ENCODE results near the gene CAPN10. TPM values are rescaled to one million over a fixed set of nuclear protein-coding genes. Genes with fewer than 3 reads are reported as not detected.

CAPN10 gene
- total and polyA plus RNA-seq, 2 experiments from 2014 or later, result 10.0 to 29.5 TPM

DNA sequence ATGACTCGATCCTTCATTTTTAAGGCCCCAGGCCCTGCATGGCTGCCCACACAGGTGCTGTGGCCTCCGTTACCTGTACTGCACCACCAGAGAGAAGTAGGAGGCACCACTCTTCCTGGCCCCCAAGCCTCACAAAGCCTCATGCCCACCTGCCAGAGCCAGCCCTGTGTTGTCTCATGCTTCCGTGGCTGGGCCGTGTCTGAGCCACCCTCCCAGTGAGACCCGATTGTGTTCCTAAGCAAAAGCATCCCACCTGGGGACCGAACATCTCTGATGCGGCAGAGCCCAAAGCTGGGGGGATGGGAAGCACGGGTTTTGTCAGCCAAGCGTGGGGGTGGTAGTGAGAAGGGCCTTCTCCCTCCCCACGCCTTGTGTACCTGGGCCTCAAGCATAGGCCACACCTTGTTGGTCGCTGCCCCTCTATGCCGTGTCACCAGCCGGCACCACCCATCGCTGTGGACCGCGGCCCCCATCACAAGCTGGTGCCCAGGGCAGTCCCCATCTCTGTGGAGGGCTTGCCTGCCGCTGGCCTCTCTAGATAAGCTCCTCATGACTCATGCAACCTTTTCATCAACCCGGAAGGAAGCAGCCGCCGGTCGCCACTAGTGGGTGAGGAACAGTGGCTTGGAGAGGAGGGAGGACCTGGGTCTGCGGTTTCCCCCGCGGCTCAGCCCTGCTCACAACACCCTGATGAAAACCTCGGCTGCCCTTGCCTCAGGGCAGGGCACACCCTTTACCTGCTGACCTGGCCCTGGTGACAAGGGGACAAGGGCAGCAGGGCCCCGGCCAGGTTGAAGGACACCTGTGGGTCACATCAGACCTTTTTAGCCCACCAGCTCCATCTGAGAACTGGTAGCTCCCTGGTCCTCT lies 21.0 kb upstream of the CAPN10 start:
- Histone ChIP-seq H3K9me3 (ENCODE audit: low read depth) (no peaks in the 10 kb centered on the region), H3K27me3 (replicated peaks; ENCODE audit: insufficient read depth) (no peaks in the 10 kb centered on the region), H3K9ac (peak overlapping the region; percentile 68), H4K20me1 (ENCODE audit: insufficient read depth) (no peaks in the 10 kb centered on the region), H3K79me2 (ENCODE audit: insufficient read depth) (0 out of 2 replicates have a peak, but pooled peaks cover 7% of the 10 kb centered on the region), H3K9me2 (ENCODE audit: insufficient read depth) (no peaks in the 10 kb centered on the region), H3K4me1 (ENCODE audit: insufficient read depth) (peaks cover 29% of the 10 kb centered on the region), H3K4me2 (ENCODE audit: unreplicated experiment) (peak overlapping the region; percentile 60), H3K4me3 (peak overlapping the region; percentile 54), H2AFZ (peak overlapping the region; percentile 77), H3K27ac (peak overlapping the region; percentile 72), H3F3A (ENCODE audit: insufficient read depth) (peaks cover 21% of the 10 kb centered on the region), H3K36me3 (ENCODE audit: low read depth) (no peaks in the 10 kb centered on the region)
- TF ChIP-seq EZH2phosphoT487 (IDR thresholded peaks at IDR 0.05; ENCODE audit: insufficient read depth, low read depth) (no peak), EZH2 (IDR thresholded peaks at IDR 0.05; ENCODE audit: insufficient read depth, poor library complexity, severe bottlenecking) (no peak)
- peak; percentile 86 for DNase-seq
- WGBS, 2 experiments (ENCODE audit: low coverage in 1 of 2, low lambda C conversion rate in 2 of 2, missing lambda C conversion rate in 2 of 2), result 65% methylated on average over 25 to 26 of the region's 26 CpGs
- in situ Hi-C loops (cut with MboI), result no loop called here

DNA sequence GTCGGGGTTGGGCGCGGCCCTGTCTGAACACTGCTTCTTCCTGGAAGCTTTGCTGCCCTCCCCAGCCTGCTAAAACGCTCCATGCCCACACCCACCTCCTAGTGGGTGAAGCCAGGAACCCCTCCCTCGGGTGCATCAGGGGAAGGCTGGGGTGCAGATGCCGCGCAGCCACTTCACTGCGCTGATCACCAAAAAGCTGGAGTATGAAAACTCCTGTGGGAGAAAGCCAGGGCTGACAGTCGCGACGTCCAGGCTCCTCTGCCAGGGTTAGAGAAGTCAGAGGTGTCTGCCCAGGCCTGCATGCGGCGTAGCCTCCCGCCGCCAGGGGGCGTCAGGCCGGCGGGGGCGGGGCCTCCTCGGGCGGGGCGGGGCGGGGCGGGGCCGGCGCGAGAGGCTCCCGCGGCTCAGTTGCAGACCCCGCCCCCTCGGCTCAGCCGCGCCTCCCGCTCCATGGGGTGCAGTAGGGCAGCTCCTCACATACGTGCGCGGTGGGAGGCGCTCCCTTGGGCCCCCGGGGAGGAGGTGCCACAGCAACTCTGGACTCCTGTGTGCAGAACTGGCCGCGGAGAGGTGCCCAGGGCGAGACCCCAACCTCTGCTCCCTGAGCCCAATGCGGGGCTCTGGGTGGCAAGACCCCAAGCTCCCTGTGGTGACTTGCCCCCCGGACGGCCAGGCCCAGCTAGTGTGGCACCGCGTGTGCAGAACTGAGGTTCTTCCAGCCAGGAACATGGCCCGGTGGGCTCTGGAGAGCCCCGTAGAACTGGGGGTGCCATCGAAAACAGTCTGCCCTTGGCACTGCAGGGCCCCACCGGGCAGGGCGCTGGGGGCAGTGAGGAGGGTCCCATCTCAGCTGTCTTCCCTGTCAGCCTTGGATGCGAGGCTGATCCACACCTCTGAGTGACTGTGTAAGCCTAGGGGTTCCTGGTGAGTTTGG lies 20.1 kb upstream of the CAPN10 start:
- peaks cover 27% of the 10 kb centered on the region for H3K4me1 ChIP-seq (ENCODE audit: insufficient read depth)
- peak; percentile 94 for DNase-seq
- H2AFZ ChIP-seq, result peak overlapping the region; percentile 77
- peak overlapping the region; percentile 82 for H3K4me3 ChIP-seq
- no peaks in the 10 kb centered on the region for H3K9me2 ChIP-seq (ENCODE audit: insufficient read depth)
- no peaks in the 10 kb centered on the region for H3K9me3 ChIP-seq (ENCODE audit: low read depth)
- no peaks in the 10 kb centered on the region for H4K20me1 ChIP-seq (ENCODE audit: insufficient read depth)
- in situ Hi-C loops (cut with MboI), result no loop called here
- H3K27ac ChIP-seq, result peak overlapping the region; percentile 72
- H3K79me2 ChIP-seq (ENCODE audit: insufficient read depth), result 0 out of 2 replicates have a peak, but pooled peaks cover 7% of the 10 kb centered on the region
- H3K4me2 ChIP-seq (ENCODE audit: unreplicated experiment), result peak overlapping the region; percentile 91
- TF ChIP-seq EZH2phosphoT487 (IDR thresholded peaks at IDR 0.05; ENCODE audit: insufficient read depth, low read depth) (no peak), EZH2 (IDR thresholded peaks at IDR 0.05; ENCODE audit: insufficient read depth, poor library complexity, severe bottlenecking) (no peak)
- peak overlapping the region; percentile 73 for H3K9ac ChIP-seq
- peaks cover 17% of the 10 kb centered on the region for H3F3A ChIP-seq (ENCODE audit: insufficient read depth)
- no peaks in the 10 kb centered on the region for H3K36me3 ChIP-seq (ENCODE audit: low read depth)
- 3 to 5% methylated on average over 21 to 35 of the region's 53 CpGs for WGBS, 2 experiments (ENCODE audit: low coverage in 1 of 2, low lambda C conversion rate in 2 of 2, missing lambda C conversion rate in 2 of 2)
- no peaks in the 10 kb centered on the region for H3K27me3 ChIP-seq (replicated peaks; ENCODE audit: insufficient read depth)

DNA sequence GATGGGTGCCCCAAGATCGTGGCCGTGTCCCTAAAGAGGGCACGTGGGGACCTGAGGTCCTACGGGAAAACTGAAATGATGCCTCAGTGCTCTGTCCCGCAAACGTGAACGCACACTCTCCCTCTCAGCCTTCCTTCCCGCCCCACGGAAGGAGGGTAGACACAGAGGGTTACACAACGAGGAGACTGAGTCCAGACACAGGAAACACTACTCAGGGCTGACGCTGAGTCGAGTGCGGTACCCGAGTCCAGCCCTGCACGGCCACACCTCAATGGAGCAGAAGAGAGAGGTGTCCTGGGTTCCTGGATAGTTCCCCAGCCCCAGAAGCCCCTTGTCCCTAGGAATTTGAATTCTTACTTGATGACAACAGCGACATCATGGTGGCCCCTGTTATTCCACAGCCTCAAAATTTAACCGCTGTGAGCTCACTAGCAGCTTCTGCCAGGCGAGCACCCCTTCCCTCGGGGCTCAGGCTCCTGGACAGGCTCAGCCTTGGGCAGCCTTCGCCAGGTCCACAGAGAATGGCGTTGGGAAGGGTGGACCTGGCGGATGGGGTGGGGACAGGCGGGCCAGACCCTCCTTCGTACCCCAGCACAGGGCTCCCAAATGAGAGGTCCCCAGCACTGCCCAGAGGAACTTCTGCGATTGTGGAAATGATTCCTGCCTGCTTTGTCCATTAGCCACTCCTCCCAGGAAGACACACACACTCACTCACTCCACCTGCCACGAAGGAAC lies 19.2 kb upstream of the CAPN10 start:
- Histone ChIP-seq H3K27me3 (replicated peaks; ENCODE audit: insufficient read depth) (no peaks in the 10 kb centered on the region), H3K4me2 (ENCODE audit: unreplicated experiment) (peak overlapping the region; percentile 91), H3K36me3 (ENCODE audit: low read depth) (no peaks in the 10 kb centered on the region), H4K20me1 (ENCODE audit: insufficient read depth) (no peaks in the 10 kb centered on the region), H3K4me3 (peak overlapping the region; percentile 82), H3F3A (ENCODE audit: insufficient read depth) (peaks cover 9% of the 10 kb centered on the region), H2AFZ (peak overlapping the region; percentile 76), H3K79me2 (ENCODE audit: insufficient read depth) (0 out of 2 replicates have a peak, but pooled peaks cover 7% of the 10 kb centered on the region), H3K4me1 (ENCODE audit: insufficient read depth) (peaks cover 18% of the 10 kb centered on the region), H3K27ac (peak overlapping the region; percentile 20), H3K9ac (peak overlapping the region; percentile 73), H3K9me2 (ENCODE audit: insufficient read depth) (no peaks in the 10 kb centered on the region), H3K9me3 (ENCODE audit: low read depth) (no peaks in the 10 kb centered on the region)
- in situ Hi-C loops (cut with MboI), result no loop called here
- peak; percentile 59 for DNase-seq
- TF ChIP-seq EZH2 (IDR thresholded peaks at IDR 0.05; ENCODE audit: insufficient read depth, poor library complexity, severe bottlenecking), result no peak
- no peak for TF ChIP-seq EZH2phosphoT487 (IDR thresholded peaks at IDR 0.05; ENCODE audit: insufficient read depth, low read depth)
- 7 to 10% methylated on average over 26 of the region's 26 CpGs for WGBS, 2 experiments (ENCODE audit: low coverage in 1 of 2, low lambda C conversion rate in 2 of 2, missing lambda C conversion rate in 2 of 2)

Measured in GM23248 (cell line).